CD4-positive, alpha-beta T cell treated with Interleukin-12 subunit alpha and Interleukin-12 subunit beta, for 1 hour (primary cell): ENCODE measurements around the gene NFIA.
A peak's percentile ranks its signal among the peaks of the same experiment; 100 is the strongest.
"Not testable (repeated sequence)": the region's sequence is repeated elsewhere in the genome, so short reads cannot be mapped to it uniquely, and the experiment has no call there.

Source experiments
- DNase-seq: peaks from one replicate; pipeline ENCODE4 v3.0.0-alpha.2; 2020

The NFIA gene

GRCh38 chr1:61254634-61255357 lies 172.4 kb downstream of the NFIA start:
- no peak for DNase-seq

- DNase-seq: no peak
These were observed 173.0 kb downstream of the NFIA start for GRCh38 chr1:61255358-61255703.

GRCh38 chr1:61259379-61260148 lies 177.2 kb downstream of the NFIA start:
- no peak for DNase-seq

GRCh38 chr1:61260171-61260570 lies 177.8 kb downstream of the NFIA start:
- no peak for DNase-seq

- no peak for DNase-seq
These were observed 179.2 kb downstream of the NFIA start for GRCh38 chr1:61261595-61261994.

DNA sequence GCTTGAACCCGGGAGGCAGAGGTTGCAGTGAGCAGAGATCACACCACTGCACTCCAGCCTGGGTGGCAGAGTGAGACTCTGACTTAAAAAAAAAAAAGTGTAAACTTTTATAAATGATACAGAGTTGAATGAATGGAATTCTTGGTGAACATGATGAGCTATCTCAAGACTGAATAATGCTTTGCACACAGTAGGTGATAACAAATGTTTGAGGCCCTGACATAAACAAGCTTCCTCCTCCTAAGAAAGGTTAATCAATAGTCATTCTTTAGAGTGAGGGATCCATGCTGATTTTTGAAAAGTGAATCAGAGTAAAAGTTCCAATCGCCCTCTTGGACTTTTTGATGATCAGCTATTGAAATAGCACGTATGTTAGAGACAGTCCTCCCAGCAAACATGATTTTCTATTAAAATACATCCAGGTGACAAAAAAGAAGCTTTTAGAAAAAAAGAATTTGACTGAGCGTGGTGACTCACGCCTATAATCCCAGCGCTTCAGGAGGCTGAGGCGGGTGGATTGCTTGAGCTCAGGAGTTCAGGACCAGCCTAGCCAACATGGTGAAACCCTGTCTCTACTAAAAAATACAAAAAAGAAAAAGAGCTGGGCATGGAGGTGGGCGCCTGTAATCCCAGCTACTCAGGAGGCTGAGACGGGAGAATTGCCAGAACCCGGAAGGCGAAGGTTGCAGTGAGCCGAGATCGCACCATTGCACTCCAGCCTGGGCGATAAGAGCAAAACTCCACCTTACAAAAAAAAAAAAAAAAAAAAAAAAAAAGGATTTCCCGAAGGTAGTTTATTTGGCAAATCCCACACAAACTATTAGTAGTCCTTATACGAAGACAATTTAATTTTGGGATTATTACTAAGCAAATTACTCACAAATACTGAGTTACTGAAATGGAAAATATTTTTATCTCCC lies 181.8 kb downstream of the NFIA start:
- DNase-seq: no peak

DNA sequence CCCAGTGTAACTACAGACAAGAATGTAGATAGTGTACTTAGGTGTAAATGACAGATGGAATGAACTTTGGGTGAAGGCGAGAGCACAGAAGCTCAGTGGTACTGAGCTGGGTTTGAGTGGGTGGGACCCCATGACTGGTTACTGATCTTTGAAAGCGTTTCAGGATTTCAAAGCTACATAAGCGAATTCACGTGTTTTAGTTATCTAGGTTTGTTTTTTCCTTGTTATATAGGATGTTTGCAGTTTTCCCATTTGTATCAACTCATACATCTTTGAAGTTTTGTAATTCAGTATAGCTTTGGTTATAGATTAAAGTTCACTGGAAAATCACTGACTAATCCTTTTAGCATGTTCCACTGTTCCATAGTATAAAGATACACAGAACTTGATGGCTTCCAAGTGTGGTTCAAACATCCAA lies 182.5 kb downstream of the NFIA start:
- DNase-seq: no peak

GRCh38 chr1:61265665-61266064 lies 183.3 kb downstream of the NFIA start:
- no peak for DNase-seq

GRCh38 chr1:61266738-61267137 lies 184.4 kb downstream of the NFIA start:
- no peak for DNase-seq

DNA sequence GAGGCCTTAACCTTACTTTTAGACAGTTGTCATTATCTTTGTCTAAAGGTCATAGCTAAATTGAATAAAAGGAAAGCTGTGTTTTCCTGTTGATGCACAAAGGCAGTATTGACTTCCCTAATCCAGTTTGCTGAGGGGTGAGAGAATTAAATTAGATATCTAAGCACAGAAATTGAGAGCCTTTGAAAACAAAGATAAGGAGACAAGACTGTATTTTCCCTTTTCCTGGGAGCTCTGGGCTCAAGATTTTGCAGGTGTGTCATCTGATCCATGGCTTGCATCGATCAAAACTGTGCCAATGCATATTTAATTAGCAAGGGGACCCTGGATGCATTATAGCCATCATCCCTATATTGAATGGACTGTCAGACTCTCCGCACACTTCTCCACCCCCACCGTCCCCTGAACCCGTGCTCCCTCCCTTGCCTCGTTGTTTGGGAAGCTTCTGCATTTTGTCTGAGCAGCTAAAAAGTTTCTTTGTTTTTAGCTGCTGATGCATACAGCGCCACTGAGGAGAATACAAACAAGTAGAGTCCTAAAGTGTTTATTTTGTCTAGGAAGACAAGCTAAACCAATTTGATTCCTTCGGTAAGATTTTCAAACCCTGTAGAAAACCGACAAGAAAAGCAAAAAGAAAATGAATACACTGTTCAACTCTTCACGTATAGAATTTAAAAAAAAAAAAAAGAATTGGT lies 186.3 kb downstream of the NFIA start:
- no peak for DNase-seq

GRCh38 chr1:61269602-61270001 lies 187.2 kb downstream of the NFIA start:
- no peak for DNase-seq

- DNase-seq: no peak
These were observed 187.7 kb downstream of the NFIA start for GRCh38 chr1:61270107-61270506.

DNA sequence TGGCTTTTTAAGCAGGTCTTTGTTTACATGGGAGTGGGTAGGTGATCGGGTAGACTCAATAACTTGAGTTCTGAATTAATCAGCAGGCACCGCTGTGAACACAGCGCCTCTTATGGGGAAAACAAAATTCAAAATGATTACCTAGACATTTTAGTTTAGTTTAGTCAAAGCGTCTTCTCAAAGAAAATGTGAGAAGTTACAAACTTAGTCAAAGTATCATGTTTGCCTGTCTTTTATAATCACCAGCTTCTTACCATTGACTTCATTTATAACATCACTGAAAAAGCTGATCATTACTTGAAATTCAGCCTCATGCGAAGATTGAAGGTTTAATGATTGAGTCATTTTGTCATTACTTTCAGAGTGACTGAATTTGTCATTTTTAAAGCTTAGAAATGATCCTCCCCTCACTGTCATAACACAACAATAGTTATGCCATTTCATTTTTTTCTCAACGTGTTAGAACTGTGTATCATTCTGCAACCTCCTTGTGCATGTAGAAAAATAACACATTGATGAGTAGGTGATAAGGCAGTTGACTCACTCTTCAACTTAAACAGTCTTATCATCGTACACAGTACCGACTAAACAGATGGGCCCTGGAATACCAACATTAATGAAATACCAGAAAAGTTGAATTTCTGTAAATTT lies 188.5 kb downstream of the NFIA start:
- peak; percentile 6 for DNase-seq

- no peak for DNase-seq
These were observed 189.0 kb downstream of the NFIA start for GRCh38 chr1:61271412-61271789.

DNA sequence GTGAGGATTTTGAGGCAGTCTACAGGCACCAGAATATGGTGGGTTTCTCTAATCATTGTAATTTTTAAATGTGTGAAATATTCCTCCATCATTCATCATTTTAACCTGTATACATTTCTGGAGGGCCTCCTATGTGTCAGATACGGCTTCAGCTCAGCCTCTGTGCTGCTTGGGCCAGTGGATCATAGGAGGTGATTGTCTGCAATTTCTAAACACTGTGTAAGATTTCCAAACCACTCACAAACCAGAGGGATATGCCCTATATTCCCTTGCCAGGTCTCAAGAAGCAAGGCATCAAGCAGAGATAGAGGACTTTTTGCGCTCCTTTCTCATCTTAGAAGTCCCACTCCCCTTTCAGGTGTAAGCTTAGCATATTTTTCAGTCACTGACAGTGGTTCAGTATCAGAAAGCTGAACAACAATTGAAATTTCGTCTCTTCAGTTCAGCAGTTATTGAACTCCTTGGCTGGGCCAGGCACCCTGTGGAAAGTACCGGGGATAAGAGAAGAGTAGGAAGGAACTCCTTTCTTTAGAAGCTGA lies 190.9 kb downstream of the NFIA start:
- no peak for DNase-seq

- no peak for DNase-seq
These were observed 191.5 kb downstream of the NFIA start for GRCh38 chr1:61273861-61274260.

- no peak for DNase-seq
These were observed 192.6 kb downstream of the NFIA start for GRCh38 chr1:61274939-61275338.

DNA sequence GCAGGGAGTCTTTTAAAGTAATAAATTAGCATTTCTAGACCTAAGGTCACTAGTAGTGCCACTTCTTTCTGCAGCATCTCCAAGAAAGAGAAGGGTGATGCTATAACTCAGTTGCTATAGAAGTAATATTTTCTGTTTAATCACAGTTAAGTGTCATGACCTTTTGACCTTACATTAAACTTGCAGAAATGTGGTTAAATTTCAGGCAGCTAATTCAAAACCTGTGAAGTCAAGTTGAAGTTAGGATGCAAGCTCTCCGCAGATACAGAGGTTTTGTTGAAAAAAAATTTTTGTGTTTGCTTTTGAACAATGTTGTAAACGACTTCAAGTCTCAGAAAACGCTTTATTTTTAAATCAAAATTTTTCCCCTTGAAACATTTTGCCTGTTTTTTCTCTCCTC lies 193.9 kb downstream of the NFIA start:
- DNase-seq: no peak

DNA sequence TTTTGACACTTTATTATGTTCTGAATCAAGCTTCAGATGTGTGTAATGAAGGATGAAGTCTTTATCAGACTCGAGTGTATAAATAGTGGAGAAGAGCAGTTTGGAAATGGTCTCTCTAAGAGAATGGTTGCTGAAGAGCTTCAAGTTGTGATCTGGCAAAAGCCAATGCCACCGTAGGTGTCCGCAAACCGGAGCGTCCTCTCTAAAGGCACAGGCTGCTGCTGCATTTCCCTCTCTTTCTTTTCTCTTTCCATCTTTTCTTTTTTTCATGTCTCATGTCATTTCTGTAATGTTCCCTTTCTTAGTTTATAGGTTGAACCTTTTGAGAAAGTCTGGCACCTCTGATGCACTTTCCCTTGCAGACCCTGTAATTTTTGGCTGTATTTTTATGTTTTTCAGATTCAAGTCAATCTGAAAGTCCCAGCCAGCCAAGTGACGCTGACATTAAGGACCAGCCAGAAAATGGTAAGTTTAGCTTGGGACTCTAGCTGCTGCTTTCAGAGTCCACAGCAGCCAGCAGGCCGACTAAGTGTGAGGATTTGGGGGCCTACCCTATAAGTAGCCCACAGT lies 194.8 kb downstream of the NFIA start:
- DNase-seq: no peak

- DNase-seq: not testable (repeated sequence)
These were observed 196.1 kb downstream of the NFIA start for GRCh38 chr1:61278503-61278902.

GRCh38 chr1:61278966-61279365 lies 196.6 kb downstream of the NFIA start:
- DNase-seq: no peak

- DNase-seq: no peak
These were observed 197.2 kb downstream of the NFIA start for GRCh38 chr1:61279570-61279969.
